Panc1 (cell line): Measurements from ENCODE around the gene TXNDC11.

ENCODE experiments used
- CTCF ChIP-seq: fragments of 450-650 bp; IDR thresholded peaks from 2 replicates; pipeline ENCODE4 v1.5.1; 2017; ENCODE audit warnings: mild to moderate bottlenecking
- POLR2AphosphoS5 ChIP-seq: IDR thresholded peaks from 2 replicates; pipeline ENCODE4 v1.6.1; 2012; ENCODE audit warnings: mild to moderate bottlenecking, low read depth, low read length, moderate library complexity
- REST ChIP-seq, 2 experiments: IDR thresholded peaks; 2 replicates each; pipeline ENCODE4 v1.6.1; 2011 to 2012; ENCODE audit warnings: low read depth in 2 of 2, control low read depth in 1 of 2, low read length in 1 of 2, mild to moderate bottlenecking in 1 of 2, moderate library complexity in 1 of 2; ENCODE audit not compliant: insufficient read depth in 1 of 2
- TCF7L2 ChIP-seq: IDR thresholded peaks from 2 replicates; pipeline ENCODE4 v1.6.1; 2011; ENCODE audit warnings: mild to moderate bottlenecking, low read depth, low read length, inconsistent platforms

DNA sequence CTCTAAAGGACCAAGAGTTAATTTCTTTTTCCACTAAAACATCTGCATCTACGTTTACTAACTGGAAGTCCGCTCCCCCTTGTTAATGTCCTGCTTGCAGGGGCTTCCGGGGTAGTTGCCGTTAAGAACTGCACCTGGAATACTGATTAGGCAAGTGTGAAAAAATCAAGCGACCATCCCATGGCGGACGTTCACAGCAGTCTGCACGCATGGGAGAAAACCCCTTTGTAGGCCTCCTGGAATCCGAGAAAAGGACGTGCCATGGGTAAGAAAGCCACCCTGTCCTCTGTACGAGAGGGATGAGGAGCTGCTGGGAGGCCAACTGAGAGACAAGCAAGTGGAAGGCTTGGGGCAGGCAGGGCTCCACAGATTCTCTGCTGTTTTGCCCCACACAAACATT lies 59.5 kb downstream of the TXNDC11 start:
- TF ChIP-seq CTCF (no peak), REST (IDR thresholded peaks at IDR 0.05; ENCODE audit: insufficient read depth in 1 of 2, low read depth in 2 of 2, low read length in 1 of 2) (no peak), POLR2AphosphoS5 (no peak), TCF7L2 (no peak)
